OCI-M2 (cell line): ENCODE measurements around the gene KRT73.

Experiments
- DNase-seq: peaks from one replicate; lab custom pipeline; 2025; ENCODE audit not compliant: unreplicated experiment; lab: John Stamatoyannopoulos, UW

The KRT73 gene

GRCh38 chr12:52627395-52628110 lies 9.2 kb upstream of the KRT73 start:
- no peak for DNase-seq

- no peak for DNase-seq
Measured at GRCh38 chr12:52622349-52622748, 4.0 kb upstream of the KRT73 start.

- no peak for DNase-seq
Measured at GRCh38 chr12:52618866-52619265, 507 bp upstream of the KRT73 start.

- DNase-seq = no peak
Measured at GRCh38 chr12:52617403-52617785, 965 bp downstream of the KRT73 start.

GRCh38 chr12:52616680-52617402 lies 1.5 kb downstream of the KRT73 start:
- DNase-seq = no peak

GRCh38 chr12:52615912-52616311 lies 2.4 kb downstream of the KRT73 start:
- no peak for DNase-seq

- DNase-seq = no peak
Measured at GRCh38 chr12:52615208-52615868, 3.0 kb downstream of the KRT73 start.

- DNase-seq = no peak
Measured at GRCh38 chr12:52614381-52615207, 3.8 kb downstream of the KRT73 start.

GRCh38 chr12:52613384-52614030 lies 4.9 kb downstream of the KRT73 start:
- DNase-seq = no peak

- no peak for DNase-seq
Measured at GRCh38 chr12:52612431-52613383, 5.7 kb downstream of the KRT73 start.

GRCh38 chr12:52611080-52611468 lies 7.3 kb downstream of the KRT73 start:
- DNase-seq = no peak

GRCh38 chr12:52608826-52609630 lies 9.3 kb downstream of the KRT73 start:
- DNase-seq = no peak

GRCh38 chr12:52608161-52608560 lies 10.2 kb downstream of the KRT73 start:
- no peak for DNase-seq

GRCh38 chr12:52607314-52607713 lies 11.0 kb downstream of the KRT73 start:
- no peak for DNase-seq

GRCh38 chr12:52606581-52607218 lies 11.7 kb downstream of the KRT73 start:
- DNase-seq = no peak

- DNase-seq = no peak
Measured at GRCh38 chr12:52606096-52606495, 12.3 kb downstream of the KRT73 start.

- DNase-seq = no peak
Measured at GRCh38 chr12:52605542-52605941, 12.8 kb downstream of the KRT73 start.

GRCh38 chr12:52604859-52605258 lies 13.5 kb downstream of the KRT73 start:
- no peak for DNase-seq
